Activated CD4-positive, alpha-beta T cell treated with anti-CD3 and anti-CD28 coated beads, Interleukin-2, amount 50 U/mL, for 4 hours (primary cell): ENCODE measurements around the gene RNF225.
A peak's percentile ranks its signal among the peaks of the same experiment; 100 is the strongest.
"Not testable (repeated sequence)": the region's sequence is repeated elsewhere in the genome, so short reads cannot be mapped to it uniquely, and the experiment has no call there.

Experiments
- DNase-seq, 2 experiments: peaks; one replicate each; pipeline ENCODE4 v3.0.0-alpha.2; 2020

RNF225 gene

GRCh38 chr19:58409010-58409790 lies 13.7 kb downstream of the RNF225 start:
- DNase-seq = peak in 1 of 2 experiments; percentile 11

DNA sequence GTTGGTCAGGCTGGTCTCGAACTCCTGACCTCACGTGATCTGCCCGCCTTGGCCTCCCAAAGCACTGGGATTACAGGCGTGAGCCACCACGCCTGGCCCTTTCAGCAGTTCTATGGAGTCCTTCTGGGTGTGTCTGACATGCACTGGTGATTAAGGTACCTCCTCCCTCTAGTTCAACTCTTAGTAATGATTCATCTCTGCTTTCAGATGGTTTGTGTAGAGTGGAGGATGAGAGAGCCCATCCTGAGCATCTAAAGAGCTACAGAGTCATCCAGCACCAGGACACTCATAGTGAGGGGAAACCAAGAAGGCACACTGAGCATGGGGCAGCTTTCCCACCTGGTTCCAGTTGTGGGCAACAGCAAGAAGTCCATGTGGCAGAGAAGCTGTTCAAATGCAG lies 21.1 kb downstream of the RNF225 start:
- no peak for DNase-seq

GRCh38 chr19:58417071-58417470 lies 21.6 kb downstream of the RNF225 start:
- no peak for DNase-seq

- no peak for DNase-seq
Measured at GRCh38 chr19:58428617-58429016, 33.2 kb downstream of the RNF225 start.

DNA sequence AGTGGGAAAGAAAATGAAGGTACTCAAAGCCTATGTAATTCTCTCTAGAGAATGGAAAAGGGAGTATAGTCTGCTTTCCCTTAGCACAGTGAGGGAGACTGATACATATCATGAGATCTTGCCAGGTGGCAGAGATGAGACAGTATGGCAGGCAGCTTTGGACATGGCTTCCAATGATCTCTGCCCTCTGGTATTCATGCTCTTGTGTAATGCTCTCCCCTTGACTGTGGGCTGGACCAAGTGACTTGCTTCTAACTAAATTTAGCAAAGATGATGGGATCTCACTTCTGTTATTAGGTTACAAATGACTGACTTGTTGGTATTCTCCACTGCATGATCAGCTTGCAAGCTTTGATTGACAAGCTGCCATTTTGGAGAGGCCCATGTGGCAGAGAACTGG lies 34.3 kb downstream of the RNF225 start:
- DNase-seq = no peak

DNA sequence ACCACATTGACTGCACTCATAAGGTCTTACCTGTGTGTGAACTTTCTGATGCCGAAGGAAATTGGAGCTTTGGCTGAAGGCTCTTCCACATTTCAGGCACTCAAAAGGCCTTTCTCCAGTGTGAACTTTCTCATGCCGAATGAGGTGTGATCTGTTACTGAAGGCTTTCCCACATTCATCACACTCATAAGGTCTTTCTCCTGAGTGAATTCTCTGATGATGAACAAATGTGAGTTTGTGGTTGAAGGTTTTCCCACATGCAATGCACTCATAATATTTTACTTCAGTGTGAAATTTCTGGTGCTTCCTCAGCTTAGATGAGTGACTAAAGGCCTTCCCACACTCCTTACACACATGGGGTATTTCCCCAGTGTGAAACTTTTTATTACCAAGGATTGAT lies 38.8 kb downstream of the RNF225 start:
- no peak for DNase-seq

DNA sequence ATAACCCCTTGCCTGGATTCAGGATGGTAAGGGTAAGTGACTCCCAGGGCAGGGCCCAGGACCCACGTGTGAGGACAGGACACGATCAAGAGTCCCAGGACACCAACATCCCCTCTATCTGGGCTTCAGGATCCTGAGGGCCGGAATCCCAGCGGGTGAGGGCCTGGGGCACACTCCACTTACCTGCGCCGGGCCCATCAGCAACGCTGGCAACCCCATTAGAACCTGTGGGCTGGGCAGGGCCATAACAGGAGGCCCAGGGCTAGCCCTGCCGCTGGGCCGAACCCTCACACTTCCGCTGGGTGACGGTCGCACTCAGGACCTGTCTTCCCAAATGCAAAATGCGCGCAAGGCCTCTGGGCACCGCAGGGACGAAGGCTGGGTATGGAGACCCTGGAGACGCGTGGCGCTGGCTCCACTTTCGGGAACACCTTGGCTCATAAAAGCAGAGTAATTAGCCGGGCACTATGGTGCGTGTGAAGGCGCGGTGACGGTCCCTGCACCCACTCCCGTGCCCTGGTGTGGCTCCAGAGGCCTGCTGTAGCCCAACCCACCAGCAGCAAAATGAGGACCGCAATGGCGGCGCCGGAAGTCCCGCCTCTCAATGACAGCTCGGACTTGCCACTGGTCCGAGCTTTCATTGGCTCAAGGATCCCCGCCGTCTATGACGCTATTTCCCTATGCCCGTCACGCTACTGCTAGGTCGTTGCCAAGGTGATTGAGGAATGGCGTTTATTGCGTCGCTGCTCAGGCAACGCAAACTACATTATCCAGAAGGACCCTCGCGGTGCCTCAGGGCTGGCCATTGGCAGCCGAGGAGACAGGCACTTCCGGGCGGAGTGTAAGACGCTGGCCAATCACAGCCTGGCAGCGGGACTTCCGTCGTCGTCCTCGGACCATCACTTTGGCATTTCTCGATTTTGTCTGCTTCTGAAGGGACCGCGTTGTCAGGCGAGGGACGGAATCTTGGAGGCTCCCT lies 44.4 kb downstream of the RNF225 start, which contains the start of gene ZNF132:
Gene ZNF132, minus strand, starts transcription at position 578 of the 979 bp plus-strand sequence. Its CDS starts 332 bp downstream, at position 246.
- peak; percentile 92 to 93 for DNase-seq

GRCh38 chr19:58440556-58440955 lies 45.1 kb downstream of the RNF225 start:
- DNase-seq = no peak

- not testable (repeated sequence) for DNase-seq
Measured at GRCh38 chr19:58442986-58443385, 47.5 kb downstream of the RNF225 start.
